ENCODE data around the gene ARHGEF2.

The ARHGEF2 gene

DNA sequence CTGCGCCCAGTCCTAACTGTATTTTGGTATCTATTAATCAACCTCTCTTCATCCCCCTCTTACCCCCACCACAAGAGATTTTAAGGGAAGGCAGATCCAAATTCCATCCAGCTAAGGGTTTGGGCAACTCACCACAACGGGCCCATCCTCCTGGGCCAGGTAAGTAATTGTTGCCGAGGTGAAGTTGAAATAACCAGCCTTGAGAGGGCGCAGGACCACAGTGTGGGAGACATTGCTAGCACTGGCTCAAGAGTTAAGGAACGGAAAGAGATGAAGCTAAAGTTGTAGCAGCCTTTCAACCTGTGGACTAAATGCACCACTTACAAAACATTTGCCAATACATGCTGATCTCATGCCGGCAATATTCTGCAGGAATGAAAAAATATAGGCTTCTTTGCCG, 36.5 kb upstream of the ARHGEF2 start:
- H3K27ac ChIP-seq (ENCODE audit: low read depth, low read length): no peak overlapping the region
- no peak overlapping the region for H2AK5ac ChIP-seq (ENCODE audit: low read length)
- no peak overlapping the region for H4K8ac ChIP-seq (ENCODE audit: low read depth, low read length)
- H3K4me2 ChIP-seq (ENCODE audit: low read length): no peak overlapping the region
- no peak overlapping the region for H3K4me3 ChIP-seq (ENCODE audit: low read depth, low read length)
- H3K9me3 ChIP-seq (ENCODE audit: insufficient read depth, low read depth, low read length): no peaks in the 10 kb centered on the region
- H3K14ac ChIP-seq (ENCODE audit: low read length): no peak overlapping the region
- H2BK5ac ChIP-seq (ENCODE audit: low read depth, low read length, poor library complexity): no peak overlapping the region
- H3K27me3 ChIP-seq (ENCODE audit: insufficient read depth, low read length): no peaks in the 10 kb centered on the region
- no peaks in the 10 kb centered on the region for H3K79me1 ChIP-seq (ENCODE audit: low read length)
- no peak for DNase-seq
- H3K23ac ChIP-seq (ENCODE audit: low read length): no peak overlapping the region
- peaks cover 1% of the 10 kb centered on the region for H3K79me2 ChIP-seq (ENCODE audit: control insufficient read depth, insufficient read depth, low read length, poor library complexity)
- no peak overlapping the region for H3K4ac ChIP-seq (ENCODE audit: low read depth, low read length)
- no peak overlapping the region for H3K18ac ChIP-seq (ENCODE audit: low read length)
- H4K12ac ChIP-seq (ENCODE audit: low read depth, low read length): no peak overlapping the region
- no peak overlapping the region for H2BK12ac ChIP-seq (ENCODE audit: low read length)
- no peak overlapping the region for H2BK120ac ChIP-seq (ENCODE audit: insufficient read depth, low read length, poor library complexity)
- peaks cover 45 to 61% of the 10 kb centered on the region in 2 experiments for H3K36me3 ChIP-seq (ENCODE audit: control insufficient read depth in 1 of 2, insufficient read depth in 2 of 2, low read length in 2 of 2)
- H3K9ac ChIP-seq (ENCODE audit: low read length): no peak overlapping the region
- H2AFZ ChIP-seq (ENCODE audit: insufficient read depth, low read length, poor library complexity): no peak overlapping the region
- no peak overlapping the region for H4K91ac ChIP-seq (ENCODE audit: low read depth, low read length)
- no CpG with 5 or more reads among the region's 7 CpGs for WGBS (ENCODE audit: extremely low coverage, insufficient coverage, insufficient read length)
- H3K4me1 ChIP-seq (ENCODE audit: control insufficient read depth in 1 of 2, insufficient read depth in 2 of 2, low read length in 2 of 2): peaks cover under 1 to 1% of the 10 kb centered on the region in 2 experiments

DNA sequence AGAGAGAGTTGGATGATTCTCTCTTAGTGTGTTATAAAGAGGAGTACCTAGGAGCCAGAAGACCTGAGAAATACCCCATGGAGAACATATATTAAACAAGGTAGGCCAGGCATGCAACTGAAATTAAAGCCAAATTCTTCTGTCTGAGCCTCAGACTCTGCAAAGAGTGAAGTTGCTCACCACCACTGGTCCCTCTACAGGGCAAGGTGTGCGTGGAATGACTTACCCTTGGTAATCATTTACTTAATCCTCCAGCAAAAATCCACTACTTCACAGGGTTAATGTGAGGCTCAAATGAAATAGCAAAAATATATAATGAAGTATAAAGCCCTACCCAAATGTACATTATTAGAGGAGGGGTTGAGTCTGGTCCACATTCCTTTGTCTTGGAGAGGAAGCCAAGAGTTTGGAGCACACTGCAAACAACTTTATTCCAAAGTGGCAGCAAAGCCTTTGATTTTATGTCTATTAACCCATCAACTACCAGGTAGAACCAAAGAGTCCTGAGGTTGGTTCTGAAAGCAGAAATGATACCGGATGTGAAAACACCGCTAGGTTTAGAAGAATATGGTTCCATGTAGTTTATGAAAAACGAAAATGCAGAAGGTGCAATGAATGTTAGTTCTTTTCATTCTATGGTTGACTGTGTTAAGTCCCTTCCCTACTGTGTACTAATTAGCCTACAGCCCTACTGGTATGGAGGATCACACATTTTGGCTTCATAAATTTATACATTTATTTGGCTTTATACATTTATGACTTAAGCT, 33.9 kb upstream of the ARHGEF2 start:
- Histone ChIP-seq H3K79me2 (ENCODE audit: control insufficient read depth, insufficient read depth, low read length, poor library complexity) (no peaks in the 10 kb centered on the region), H3K4me3 (ENCODE audit: low read depth, low read length) (no peak overlapping the region), H2BK5ac (ENCODE audit: low read depth, low read length, poor library complexity) (no peak overlapping the region), H3K23ac (ENCODE audit: low read length) (no peak overlapping the region), H4K12ac (ENCODE audit: low read depth, low read length) (no peak overlapping the region), H3K14ac (ENCODE audit: low read length) (no peak overlapping the region), H3K36me3 (ENCODE audit: control insufficient read depth in 1 of 2, insufficient read depth in 2 of 2, low read length in 2 of 2) (peaks cover 44 to 62% of the 10 kb centered on the region in 2 experiments), H3K27me3 (ENCODE audit: insufficient read depth, low read length) (no peaks in the 10 kb centered on the region), H3K9ac (ENCODE audit: low read length) (no peak overlapping the region), H4K91ac (ENCODE audit: low read depth, low read length) (no peak overlapping the region), H3K4ac (ENCODE audit: low read depth, low read length) (no peak overlapping the region), H3K4me2 (ENCODE audit: low read length) (no peak overlapping the region), H3K9me3 (ENCODE audit: insufficient read depth, low read depth, low read length) (no peaks in the 10 kb centered on the region), H3K27ac (ENCODE audit: low read depth, low read length) (no peak overlapping the region), H2BK12ac (ENCODE audit: low read length) (no peak overlapping the region), H4K8ac (ENCODE audit: low read depth, low read length) (no peak overlapping the region), H3K4me1 (ENCODE audit: control insufficient read depth in 1 of 2, insufficient read depth in 2 of 2, low read length in 2 of 2) (peaks cover under 1 to 4% of the 10 kb centered on the region in 2 experiments), H3K18ac (ENCODE audit: low read length) (no peak overlapping the region), H2AFZ (ENCODE audit: insufficient read depth, low read length, poor library complexity) (no peak overlapping the region), H2BK120ac (ENCODE audit: insufficient read depth, low read length, poor library complexity) (no peak overlapping the region), H3K79me1 (ENCODE audit: low read length) (no peaks in the 10 kb centered on the region), H2AK5ac (ENCODE audit: low read length) (no peak overlapping the region)
- no CpG with 5 or more reads among the region's 4 CpGs for WGBS (ENCODE audit: extremely low coverage, insufficient coverage, insufficient read length)
- DNase-seq: no peak

DNA sequence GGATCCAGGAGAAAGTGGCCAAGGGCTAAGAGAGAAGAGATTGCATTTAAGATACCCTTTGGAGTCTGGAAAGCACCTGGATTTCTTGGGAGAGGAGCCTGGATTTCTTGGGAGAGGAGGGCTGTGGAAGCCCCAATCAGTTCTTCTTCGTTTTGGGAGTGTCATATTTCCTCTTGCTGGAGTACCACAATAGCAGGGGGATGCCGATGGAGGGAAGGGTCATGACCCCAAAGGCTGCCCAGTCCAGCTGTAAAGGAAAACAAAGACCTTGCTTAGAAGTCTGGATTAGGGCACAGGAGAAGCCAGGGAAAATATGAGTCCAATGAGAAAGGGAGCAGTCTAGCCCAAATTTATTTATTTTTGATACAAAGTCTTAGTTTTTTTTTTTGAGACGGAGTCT, 31.1 kb upstream of the ARHGEF2 start:
- H3K4me2 ChIP-seq (ENCODE audit: low read length): no peak overlapping the region
- no peak overlapping the region for H4K12ac ChIP-seq (ENCODE audit: low read depth, low read length)
- H2AFZ ChIP-seq (ENCODE audit: insufficient read depth, low read length, poor library complexity): no peak overlapping the region
- H3K79me2 ChIP-seq (ENCODE audit: control insufficient read depth, insufficient read depth, low read length, poor library complexity): no peaks in the 10 kb centered on the region
- H3K23ac ChIP-seq (ENCODE audit: low read length): no peak overlapping the region
- no CpG with 5 or more reads among the region's 3 CpGs for WGBS (ENCODE audit: extremely low coverage, insufficient coverage, insufficient read length)
- no peak overlapping the region for H3K9ac ChIP-seq (ENCODE audit: low read length)
- H3K4ac ChIP-seq (ENCODE audit: low read depth, low read length): no peak overlapping the region
- no peak overlapping the region for H4K91ac ChIP-seq (ENCODE audit: low read depth, low read length)
- no peaks in the 10 kb centered on the region for H3K9me3 ChIP-seq (ENCODE audit: insufficient read depth, low read depth, low read length)
- H2BK12ac ChIP-seq (ENCODE audit: low read length): no peak overlapping the region
- H3K4me1 ChIP-seq (ENCODE audit: control insufficient read depth in 1 of 2, insufficient read depth in 2 of 2, low read length in 2 of 2): peaks cover 4 to 6% of the 10 kb centered on the region in 2 experiments
- no peaks in the 10 kb centered on the region for H3K79me1 ChIP-seq (ENCODE audit: low read length)
- no peak overlapping the region for H2BK120ac ChIP-seq (ENCODE audit: insufficient read depth, low read length, poor library complexity)
- no peak overlapping the region for H3K4me3 ChIP-seq (ENCODE audit: low read depth, low read length)
- no peak overlapping the region for H2AK5ac ChIP-seq (ENCODE audit: low read length)
- no peak for DNase-seq
- no peak overlapping the region for H2BK5ac ChIP-seq (ENCODE audit: low read depth, low read length, poor library complexity)
- H4K8ac ChIP-seq (ENCODE audit: low read depth, low read length): no peak overlapping the region
- H3K36me3 ChIP-seq (ENCODE audit: control insufficient read depth in 1 of 2, insufficient read depth in 2 of 2, low read length in 2 of 2): peaks cover 32 to 46% of the 10 kb centered on the region in 2 experiments
- H3K27ac ChIP-seq (ENCODE audit: low read depth, low read length): no peak overlapping the region
- no peak overlapping the region for H3K14ac ChIP-seq (ENCODE audit: low read length)
- no peak overlapping the region for H3K18ac ChIP-seq (ENCODE audit: low read length)
- H3K27me3 ChIP-seq (ENCODE audit: insufficient read depth, low read length): no peaks in the 10 kb centered on the region

DNA sequence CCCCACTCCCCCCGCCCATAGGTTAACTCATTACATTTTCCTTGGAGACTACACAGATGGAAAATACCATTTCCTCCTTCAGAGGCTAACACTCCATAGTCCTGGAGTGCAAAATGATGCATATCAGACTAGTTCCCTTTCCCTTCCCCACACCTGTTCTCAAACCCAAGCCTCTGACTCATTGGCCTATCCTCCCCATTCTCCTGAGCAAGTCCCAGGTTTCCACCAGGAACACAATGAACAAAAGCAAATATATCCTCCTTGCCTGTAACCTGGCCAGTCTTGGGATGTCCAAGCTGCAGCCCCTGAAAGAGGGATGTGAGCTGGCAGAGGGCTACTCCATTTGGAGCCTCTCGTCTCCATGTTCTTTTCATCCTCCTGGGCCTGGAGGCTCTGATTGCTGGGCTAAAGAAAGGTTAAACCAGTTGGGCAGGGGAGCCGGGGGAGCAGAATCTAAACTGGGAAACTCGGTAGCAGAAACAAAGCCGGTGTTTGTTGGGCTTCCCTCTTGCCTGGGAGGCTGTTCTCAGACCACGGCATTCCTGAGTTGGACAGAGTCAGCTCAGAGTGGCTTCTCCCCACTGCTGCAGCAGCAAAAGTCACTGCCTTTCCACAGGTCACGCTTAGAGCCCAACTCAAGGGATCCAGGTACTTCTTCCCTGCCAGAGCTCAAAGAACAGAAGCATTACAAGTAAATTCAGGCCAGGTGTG, 28.5 kb upstream of the ARHGEF2 start:
- H2BK5ac ChIP-seq (ENCODE audit: low read depth, low read length, poor library complexity): no peak overlapping the region
- no peaks in the 10 kb centered on the region for H3K79me1 ChIP-seq (ENCODE audit: low read length)
- no peak overlapping the region for H3K18ac ChIP-seq (ENCODE audit: low read length)
- no peak for DNase-seq
- no peak overlapping the region for H3K9ac ChIP-seq (ENCODE audit: low read length)
- no peak overlapping the region for H4K91ac ChIP-seq (ENCODE audit: low read depth, low read length)
- H3K27me3 ChIP-seq (ENCODE audit: insufficient read depth, low read length): no peaks in the 10 kb centered on the region
- no peak overlapping the region for H4K8ac ChIP-seq (ENCODE audit: low read depth, low read length)
- no peak overlapping the region for H2AFZ ChIP-seq (ENCODE audit: insufficient read depth, low read length, poor library complexity)
- H2AK5ac ChIP-seq (ENCODE audit: low read length): no peak overlapping the region
- peaks cover 21 to 30% of the 10 kb centered on the region in 2 experiments for H3K36me3 ChIP-seq (ENCODE audit: control insufficient read depth in 1 of 2, insufficient read depth in 2 of 2, low read length in 2 of 2)
- peak overlapping the region; percentile 18 for H3K27ac ChIP-seq (ENCODE audit: low read depth, low read length)
- H3K4ac ChIP-seq (ENCODE audit: low read depth, low read length): no peak overlapping the region
- H3K4me2 ChIP-seq (ENCODE audit: low read length): no peak overlapping the region
- H2BK120ac ChIP-seq (ENCODE audit: insufficient read depth, low read length, poor library complexity): no peak overlapping the region
- H3K14ac ChIP-seq (ENCODE audit: low read length): no peak overlapping the region
- WGBS (ENCODE audit: extremely low coverage, insufficient coverage, insufficient read length): no CpG with 5 or more reads among the region's 7 CpGs
- H2BK12ac ChIP-seq (ENCODE audit: low read length): no peak overlapping the region
- no peak overlapping the region for H3K23ac ChIP-seq (ENCODE audit: low read length)
- peak overlapping the region; percentile 43 for H4K12ac ChIP-seq (ENCODE audit: low read depth, low read length)
- no peaks in the 10 kb centered on the region for H3K79me2 ChIP-seq (ENCODE audit: control insufficient read depth, insufficient read depth, low read length, poor library complexity)
- H3K9me3 ChIP-seq (ENCODE audit: insufficient read depth, low read depth, low read length): no peaks in the 10 kb centered on the region
- peaks cover 4 to 6% of the 10 kb centered on the region in 2 experiments for H3K4me1 ChIP-seq (ENCODE audit: control insufficient read depth in 1 of 2, insufficient read depth in 2 of 2, low read length in 2 of 2)
- H3K4me3 ChIP-seq (ENCODE audit: low read depth, low read length): no peak overlapping the region

Data from trophoblast cell (in vitro differentiated cells and primary cell).